Stimulated activated naive CD4-positive, alpha-beta T cell treated with Interleukin-2 at 50 U/mL for 16 hours (primary cell): ENCODE data around the gene TRHDE.

Experiments used
- DNase-seq: peaks from one replicate; lab custom pipeline; 2025; lab: John Stamatoyannopoulos, UW

Gene TRHDE

GRCh38 chr12:72272091-72272661 is at the start of gene TRHDE:
Gene TRHDE, plus strand, starts transcription at chr12:72272370. Its CDS starts 274 bp downstream, at chr12:72272644.
- DNase-seq: no peak

- no peak for DNase-seq
Measured at GRCh38 chr12:72226510-72226909, 45.7 kb upstream of the TRHDE start.

GRCh38 chr12:72228424-72228823 is 43.7 kb upstream of the TRHDE start:
- DNase-seq: no peak

GRCh38 chr12:72230589-72230988 is 41.6 kb upstream of the TRHDE start:
- DNase-seq: no peak

- no peak for DNase-seq
Measured at GRCh38 chr12:72234886-72235285, 37.3 kb upstream of the TRHDE start.

- DNase-seq: no peak
Measured at GRCh38 chr12:72236071-72236705, 36.0 kb upstream of the TRHDE start.

GRCh38 chr12:72241552-72241951 is 30.6 kb upstream of the TRHDE start:
- DNase-seq: no peak

- no peak for DNase-seq
Measured at GRCh38 chr12:72242946-72243345, 29.2 kb upstream of the TRHDE start.

- DNase-seq: no peak
Measured at GRCh38 chr12:72246370-72246769, 25.8 kb upstream of the TRHDE start.

- no peak for DNase-seq
Measured at GRCh38 chr12:72250346-72250745, 21.8 kb upstream of the TRHDE start.

- DNase-seq: no peak
Measured at GRCh38 chr12:72256725-72257124, 15.4 kb upstream of the TRHDE start.

- DNase-seq: no peak
Measured at GRCh38 chr12:72261885-72262284, 10.3 kb upstream of the TRHDE start.

GRCh38 chr12:72264548-72265175 is 7.5 kb upstream of the TRHDE start:
- no peak for DNase-seq

- no peak for DNase-seq
Measured at GRCh38 chr12:72267974-72268373, 4.2 kb upstream of the TRHDE start.

GRCh38 chr12:72268386-72268785 is 3.8 kb upstream of the TRHDE start:
- no peak for DNase-seq

- DNase-seq: no peak
Measured at GRCh38 chr12:72269491-72269890, 2.7 kb upstream of the TRHDE start.

- no peak for DNase-seq
Measured at GRCh38 chr12:72270246-72270645, 1.9 kb upstream of the TRHDE start.

- DNase-seq: no peak
Measured at GRCh38 chr12:72270961-72271360, 1.2 kb upstream of the TRHDE start.

GRCh38 chr12:72271451-72272090 is 599 bp upstream of the TRHDE start:
- DNase-seq: no peak

GRCh38 chr12:72272731-72273498 is 745 bp downstream of the TRHDE start:
- no peak for DNase-seq

GRCh38 chr12:72273499-72273837 is 1.3 kb downstream of the TRHDE start:
- DNase-seq: no peak

GRCh38 chr12:72273851-72274351 is 1.7 kb downstream of the TRHDE start:
- no peak for DNase-seq
